AG08396 (cell line): ENCODE data around the gene AFG1L.
"Not testable (repeated sequence)": the region's sequence is repeated elsewhere in the genome, so short reads cannot be mapped to it uniquely, and the experiment has no call there.

Experiments
- DNase-seq: peaks from one replicate; pipeline ENCODE4 v3.0.0; 2012; ENCODE audit warnings: low spot score, mixed read lengths

Gene AFG1L

DNA sequence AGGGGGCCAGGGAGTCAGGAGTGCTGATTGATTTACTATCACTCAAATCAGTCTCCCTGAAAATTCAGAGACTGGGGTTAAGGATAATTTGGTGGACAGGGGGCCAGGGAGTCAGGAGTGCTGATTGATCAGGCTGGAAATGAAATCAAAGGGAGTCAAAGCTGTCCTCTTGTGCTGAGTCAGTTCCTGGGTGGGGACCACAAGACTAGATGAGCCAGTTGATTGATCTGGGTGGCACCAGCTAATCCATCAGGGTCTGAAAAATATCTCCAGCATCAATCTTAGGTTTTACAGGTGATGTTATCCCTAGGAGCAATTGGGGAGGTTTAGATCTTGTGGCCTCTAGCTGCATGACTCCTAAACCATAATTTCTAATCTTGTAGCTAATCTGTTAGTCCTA lies 6.1 kb upstream of the AFG1L start:
- no peak for DNase-seq

DNA sequence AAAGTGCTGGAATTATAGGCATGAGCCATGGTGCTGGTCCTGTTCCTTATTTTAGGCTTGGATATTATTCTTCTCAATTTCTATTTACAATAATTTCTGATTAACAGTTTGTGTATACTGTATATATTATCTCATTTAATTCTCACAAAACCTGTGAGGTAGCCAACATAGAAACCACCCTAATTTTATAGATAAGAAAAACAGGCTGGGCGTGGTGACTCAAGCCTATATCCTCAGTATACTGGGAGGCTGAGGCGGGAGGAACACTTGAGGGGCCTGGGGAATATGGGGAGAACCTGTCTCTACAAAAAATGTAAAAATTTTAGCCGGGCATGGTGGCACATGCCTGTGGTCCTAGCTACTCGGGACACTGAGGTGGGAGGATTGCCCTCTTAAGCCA lies 3.8 kb upstream of the AFG1L start:
- no peak for DNase-seq

DNA sequence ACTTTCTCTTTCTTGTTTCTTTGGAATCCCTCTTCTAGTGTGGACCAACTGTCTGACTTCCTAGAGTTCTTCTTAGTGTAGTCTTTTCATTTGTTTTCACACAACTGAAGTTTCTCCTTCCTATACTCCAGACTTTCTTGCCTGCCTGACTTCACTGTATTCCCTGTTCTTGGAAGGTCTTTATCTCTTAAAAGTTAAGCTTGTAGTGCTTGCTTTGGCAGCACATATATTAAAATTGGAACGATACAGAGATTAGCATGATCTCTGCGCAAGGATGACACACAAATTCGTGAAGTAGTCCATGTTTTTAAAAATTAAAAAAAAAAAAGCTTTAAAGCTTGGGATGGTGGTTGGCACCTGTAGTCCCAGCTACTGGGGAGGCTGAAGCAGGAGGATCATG lies 2.3 kb upstream of the AFG1L start:
- DNase-seq = not testable (repeated sequence)

DNA sequence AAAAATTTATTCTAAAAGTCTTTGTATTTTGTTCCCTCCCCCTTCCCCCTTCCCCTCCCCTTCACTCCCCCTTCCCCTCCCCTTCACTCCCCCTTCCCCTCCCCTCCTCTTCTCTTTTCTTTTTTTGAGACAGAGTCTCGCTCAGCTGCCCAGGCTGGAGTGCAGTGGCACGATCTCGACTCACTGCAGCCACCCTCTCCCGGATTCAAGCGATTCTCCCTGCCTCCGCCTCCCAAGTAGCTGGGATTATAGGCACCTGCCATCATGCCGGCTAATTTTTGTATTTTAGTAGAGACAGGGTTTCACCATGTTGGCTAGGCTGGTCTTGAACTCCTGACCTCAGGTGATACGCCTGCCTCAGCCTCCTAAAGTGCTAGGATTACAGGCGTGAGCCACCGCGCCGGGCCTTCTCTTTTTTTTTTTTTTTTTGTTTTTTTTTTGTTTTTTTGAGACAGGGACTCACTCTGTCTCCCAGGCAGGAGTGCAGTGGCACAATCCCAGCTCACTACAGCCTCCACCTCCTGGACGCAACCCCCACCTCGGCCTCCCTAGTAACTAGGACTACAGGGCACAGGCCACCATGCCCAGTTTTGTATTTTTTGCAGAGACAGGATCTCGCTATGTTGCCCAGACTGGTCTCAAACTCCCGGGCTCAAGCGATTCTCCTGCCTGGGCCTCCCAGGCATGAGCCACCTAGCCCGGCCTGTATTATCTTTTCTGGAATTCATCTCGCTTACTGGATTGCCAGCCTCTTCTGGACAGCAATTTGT lies 1.1 kb upstream of the AFG1L start:
- DNase-seq = no peak

DNA sequence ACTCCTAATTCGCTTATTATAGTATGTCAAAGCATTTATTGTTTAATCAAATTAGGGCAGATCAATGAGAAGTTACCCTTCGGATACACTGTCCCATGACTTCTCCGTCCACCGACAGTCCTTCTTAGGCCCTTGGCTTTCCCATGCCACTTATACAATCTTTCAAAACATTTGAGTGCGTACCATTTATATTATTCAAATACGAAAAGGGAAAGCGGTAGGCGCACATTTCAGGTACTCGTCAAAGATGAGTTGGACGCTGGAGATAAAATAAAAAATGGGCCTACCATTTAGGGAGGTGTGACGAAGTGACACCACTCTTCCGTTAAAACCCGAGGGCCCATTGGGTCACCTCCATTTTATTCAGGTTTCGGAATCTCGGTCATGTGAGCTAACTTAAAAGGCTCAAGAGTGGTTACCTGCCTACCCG lies 542 bp upstream of the AFG1L start:
- DNase-seq = no peak

DNA sequence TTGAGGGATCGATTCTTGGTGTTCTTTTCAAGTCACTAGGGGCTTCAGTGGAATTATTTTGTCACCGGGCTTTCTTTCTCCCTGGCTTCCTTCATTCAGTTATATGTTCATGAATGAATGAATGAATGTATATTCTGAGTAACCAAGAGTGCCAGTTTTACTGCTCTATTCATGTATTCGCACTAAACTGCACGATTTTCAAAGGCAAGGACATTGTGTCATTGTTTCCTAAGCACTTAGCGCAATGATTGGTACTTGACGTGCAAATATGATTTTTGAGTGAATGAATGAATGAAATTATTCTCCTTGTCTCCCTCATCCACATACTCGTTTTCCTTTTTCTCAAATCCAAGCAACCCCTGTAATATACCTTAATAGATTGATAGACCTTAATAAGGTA lies 822 bp downstream of the AFG1L start:
- no peak for DNase-seq

DNA sequence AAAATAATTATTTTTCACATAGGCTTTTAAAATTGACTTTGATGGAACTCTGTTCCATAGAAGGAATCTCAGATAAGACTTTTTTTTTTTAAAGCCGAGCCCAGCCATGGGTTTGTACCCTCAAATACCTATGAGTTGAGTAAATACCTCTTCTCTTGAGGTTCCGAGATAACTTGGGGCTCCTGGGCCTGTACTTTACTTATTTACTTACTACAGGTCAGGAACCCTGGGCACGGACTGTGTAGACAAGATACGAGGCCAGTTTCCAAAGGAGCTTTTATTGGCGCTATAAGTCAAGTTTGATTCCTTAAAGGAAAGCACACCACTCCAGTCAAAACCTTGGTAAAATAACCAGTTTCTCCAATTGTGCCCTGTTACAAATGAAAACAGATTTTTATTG lies 7.5 kb downstream of the AFG1L start:
- DNase-seq = no peak

DNA sequence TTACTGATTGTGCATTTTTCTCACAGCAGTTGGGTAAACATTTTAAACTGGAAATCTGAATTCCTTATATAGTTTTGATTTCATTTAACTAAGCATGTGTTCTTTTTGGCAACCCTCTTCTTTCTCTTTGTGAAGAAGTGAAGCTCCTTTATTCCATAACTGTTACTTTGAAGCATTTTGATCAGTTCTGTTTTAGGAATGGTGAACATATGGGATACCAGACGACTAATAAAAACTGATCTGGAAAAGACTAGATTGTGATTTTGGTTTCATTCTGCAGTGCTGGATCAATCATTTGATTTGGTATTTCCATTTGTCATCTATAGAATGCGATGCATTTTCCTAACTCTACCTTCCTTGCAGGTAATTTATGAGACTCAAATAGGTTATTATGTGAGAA lies 9.8 kb downstream of the AFG1L start:
- DNase-seq = no peak

DNA sequence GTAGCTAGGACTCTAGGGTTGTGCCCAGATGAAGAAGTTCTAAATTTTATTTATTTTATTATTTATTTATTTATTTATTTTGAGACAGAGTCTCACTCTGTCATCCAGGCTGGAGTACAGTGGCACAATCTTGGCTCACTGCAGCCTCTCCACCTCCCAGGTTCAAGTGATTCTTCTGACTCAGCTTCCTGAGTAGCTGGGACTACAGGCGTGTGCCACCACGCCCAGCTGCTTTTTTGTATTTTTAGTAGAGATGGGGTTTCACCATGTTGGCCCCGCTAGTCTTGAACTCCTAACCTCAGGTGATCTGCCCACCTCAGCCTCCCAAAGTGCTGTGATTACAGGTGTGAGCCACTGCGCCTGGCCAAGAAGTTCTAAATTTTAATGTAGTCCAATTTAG lies 13.8 kb downstream of the AFG1L start:
- not testable (repeated sequence) for DNase-seq

DNA sequence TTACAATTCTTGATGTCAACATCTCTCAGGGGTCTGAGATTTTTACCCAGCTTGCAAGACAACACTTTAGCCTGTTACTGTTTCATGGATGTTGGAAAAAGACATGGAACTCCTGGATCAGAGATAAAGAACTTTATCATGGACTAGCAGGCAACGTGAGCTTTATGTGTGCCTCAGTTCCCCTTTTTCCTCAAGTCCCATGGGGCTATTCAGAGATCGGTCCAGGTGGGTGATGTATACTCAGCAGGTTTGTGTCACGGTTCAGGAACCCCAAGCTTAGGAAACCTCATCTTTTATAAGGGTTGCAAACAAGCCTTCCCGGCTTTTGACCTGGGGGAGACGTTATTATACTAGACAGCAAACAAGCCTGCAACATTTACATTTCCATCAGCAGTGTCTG lies 15.0 kb downstream of the AFG1L start:
- DNase-seq = no peak

DNA sequence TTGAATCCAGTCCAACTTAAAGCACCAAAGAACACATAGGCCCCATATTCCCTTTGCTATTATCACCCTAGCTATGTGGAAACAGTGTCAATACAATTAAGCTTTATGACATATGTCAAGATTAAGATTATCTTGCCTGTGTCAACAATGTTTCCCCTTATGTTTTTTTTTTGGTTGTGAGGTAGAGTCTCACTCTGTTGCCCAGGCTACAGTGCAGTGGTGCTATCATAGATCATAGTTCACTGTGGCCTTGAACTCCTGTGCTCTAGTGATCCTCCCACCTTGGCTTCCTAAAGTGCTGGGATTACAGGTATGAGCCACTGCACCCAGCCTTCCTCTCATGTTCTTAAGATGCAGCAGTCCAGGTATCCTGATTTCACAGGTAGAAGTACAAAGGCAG lies 17.8 kb downstream of the AFG1L start:
- DNase-seq = no peak

DNA sequence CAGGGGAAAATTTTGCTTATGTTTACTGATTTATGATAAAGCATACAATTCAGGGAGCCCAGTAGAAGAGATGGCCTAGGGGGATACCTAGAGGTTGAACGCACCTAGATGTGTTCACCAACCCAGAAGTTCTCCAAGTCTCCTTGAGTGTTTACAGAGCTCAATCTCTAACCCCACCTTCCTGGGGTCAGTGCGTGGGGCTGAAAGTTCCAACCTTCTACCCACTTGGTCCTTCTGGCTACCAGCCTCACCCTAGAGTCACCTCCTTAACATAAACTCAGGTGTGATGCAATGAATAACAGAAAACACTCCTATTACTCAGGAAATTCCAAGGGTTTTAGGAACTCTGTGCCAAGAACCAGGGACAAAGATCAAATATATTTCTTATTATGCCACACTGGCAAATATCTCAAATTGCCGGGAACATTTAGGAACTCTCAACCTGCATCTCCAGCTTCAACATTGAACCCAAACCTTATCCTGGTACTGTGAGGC lies 26.4 kb downstream of the AFG1L start:
- DNase-seq = no peak

DNA sequence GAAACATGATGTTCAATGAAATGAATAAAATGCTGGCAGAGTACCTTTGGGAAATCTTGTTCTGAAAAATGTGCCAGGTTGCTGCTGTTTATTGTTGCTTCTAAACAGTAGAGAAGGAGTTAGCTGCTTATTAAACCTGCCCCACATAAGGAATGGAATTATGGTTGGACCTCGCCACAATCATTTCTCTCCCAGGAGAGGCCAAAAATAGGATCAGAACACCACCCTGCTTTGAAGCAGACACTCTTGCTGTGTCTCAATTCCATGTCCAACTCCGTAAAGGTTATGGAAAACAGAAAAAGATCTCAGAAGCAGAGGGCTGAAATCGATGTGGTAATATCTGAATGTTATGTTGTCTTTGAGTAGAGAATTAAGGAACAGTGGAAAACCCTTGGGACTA lies 27.9 kb downstream of the AFG1L start:
- DNase-seq = no peak

DNA sequence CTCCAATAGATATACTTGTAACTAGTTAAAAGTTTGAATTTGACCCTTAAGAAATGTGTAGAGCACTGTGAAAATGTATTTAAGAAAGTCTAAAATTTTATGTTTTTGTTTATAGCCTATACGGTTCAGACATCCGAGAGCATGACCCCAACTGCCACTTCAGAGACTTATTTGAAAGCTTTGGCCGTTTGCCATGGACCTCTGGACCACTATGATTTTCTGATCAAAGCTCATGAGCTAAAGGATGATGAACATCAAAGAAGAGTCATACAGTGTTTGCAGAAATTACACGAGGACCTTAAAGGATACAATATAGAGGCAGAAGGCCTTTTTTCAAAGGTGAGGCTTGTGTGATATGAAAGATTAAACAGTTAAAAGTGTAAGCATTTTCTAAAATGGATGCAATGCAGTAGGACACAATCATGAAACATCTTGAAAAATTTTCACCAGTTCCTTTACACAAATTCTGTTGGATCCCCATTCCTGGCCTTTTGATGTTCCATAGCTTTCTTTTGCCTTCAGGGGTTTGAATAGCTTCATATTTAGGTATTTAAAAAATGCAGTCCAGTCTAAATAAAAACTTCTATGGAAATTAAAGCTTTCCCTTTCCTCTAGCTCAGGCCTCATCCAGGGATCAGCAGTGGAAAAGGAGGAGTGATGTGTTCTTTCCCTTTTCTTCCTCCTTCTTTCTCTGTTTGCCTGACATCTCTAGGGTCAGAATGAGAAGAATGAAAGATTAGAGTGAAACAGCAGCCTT lies 29.0 kb downstream of the AFG1L start:
- DNase-seq = no peak

DNA sequence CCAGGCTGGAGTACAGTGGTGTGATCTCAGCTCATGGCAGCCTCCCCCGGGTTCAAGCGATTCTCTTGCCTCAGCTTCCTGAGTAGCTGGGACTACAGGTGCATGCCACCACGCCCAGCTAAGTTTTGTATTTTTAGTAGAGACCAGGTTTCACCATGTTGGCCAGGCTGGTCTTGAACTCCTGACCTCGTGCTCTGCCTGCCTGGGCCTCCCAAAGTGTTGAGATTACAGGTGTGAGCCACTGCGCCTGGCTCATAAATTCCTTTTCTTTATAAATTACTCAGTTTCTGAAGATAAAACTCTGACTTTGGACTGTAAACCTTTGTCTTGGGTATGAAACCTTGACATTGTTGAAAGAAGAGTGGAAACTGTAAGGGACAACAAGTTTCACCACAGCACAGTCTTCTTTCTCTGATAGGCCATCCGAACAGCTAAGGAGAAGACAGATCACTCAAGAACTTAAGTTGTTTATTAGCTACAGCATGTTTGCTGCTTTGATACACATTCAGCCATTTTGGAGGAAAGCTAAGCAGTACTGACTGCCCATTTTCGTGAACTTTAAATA lies 35.4 kb downstream of the AFG1L start:
- not testable (repeated sequence) for DNase-seq

DNA sequence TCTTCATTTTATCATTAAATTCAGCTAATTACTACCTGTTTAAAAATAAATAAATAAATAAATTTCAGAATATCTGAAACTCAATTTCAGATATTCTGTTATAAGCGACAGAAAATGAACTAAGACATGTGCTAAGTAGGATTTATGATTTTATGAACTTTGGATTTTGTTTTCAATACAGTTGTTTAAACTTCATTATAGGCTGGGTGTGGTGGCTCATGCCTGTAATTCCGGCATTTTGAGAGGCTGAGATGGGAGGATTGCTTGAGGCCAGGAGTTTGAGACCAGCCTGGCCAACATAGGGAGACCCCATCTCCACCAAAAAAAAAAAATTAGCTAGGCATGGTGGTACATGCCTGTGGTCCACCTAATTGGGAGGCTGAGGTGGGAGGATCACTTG lies 36.0 kb downstream of the AFG1L start:
- DNase-seq = no peak

DNA sequence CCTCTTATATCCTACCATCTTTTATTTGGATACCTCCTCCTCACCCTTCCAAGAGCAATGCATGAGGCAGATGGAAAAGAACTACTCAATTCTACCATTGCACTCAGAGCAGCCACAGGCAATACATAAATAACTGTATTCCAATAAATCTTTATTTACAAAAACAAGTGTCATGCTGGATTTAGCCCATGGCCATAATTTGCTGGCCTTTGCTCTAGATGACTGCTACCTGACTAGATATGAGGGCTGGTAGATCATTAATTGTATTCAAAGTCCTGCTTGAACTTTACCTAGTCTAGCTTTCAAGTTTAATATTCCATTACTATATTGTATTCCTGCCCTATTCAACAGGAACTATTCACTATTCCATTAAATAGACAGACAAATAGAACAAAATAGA lies 37.1 kb downstream of the AFG1L start:
- no peak for DNase-seq

DNA sequence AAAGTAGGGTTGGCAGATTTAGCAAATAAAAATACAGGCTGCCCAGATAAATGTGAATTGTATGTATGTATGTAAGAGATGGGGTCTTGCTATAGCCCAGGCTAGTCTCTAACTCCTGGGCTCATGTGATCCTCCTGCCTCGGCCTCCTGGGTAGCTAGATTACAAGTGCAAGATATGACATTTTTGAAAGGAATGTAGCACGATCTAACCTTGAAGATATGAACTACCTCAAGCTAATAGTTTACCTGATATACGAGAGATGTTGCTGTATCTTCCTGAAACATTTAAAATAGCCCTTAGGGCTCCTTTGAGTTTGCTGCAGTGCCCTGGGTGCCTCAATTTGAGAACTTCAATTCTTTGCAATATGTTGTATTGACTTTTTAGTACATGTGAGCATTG lies 42.1 kb downstream of the AFG1L start:
- DNase-seq = no peak

DNA sequence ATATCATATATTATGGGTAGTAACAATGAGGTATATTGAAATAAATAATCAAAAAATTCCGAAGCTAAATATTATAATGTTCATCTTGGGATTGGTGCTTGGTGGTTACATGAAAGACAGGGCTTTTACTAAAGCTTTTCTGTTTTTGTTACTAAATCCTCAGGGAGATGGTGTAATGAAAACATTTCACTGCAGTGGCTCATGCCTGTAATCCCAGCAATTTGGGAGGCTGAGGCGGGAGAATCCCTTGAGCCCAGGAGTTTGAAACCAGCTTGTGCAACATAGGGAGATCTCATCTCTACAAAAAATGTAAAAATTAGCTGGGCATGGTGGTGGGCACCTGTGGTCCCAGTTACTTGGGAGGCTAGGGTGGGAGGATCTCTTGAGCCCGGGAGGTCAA lies 42.9 kb downstream of the AFG1L start:
- DNase-seq = no peak

DNA sequence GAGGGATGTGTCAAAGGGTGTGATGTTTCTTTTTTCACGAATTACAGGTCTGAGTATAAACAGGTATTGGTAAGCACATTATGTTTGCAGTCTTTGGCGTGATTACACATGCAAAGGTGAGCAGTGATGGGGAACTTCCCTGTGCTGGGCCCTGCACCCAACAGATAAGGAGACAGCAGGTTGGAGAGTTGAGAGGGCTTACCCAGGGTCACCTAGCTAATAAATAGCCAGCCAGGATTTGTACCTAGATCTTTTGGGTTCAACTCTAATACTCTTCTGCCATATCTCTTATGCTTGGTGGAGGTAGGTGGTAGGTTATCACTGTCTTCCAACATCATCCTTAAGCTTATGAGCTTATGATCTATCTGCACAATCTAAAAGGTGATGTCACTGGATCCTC lies 46.5 kb downstream of the AFG1L start:
- no peak for DNase-seq

DNA sequence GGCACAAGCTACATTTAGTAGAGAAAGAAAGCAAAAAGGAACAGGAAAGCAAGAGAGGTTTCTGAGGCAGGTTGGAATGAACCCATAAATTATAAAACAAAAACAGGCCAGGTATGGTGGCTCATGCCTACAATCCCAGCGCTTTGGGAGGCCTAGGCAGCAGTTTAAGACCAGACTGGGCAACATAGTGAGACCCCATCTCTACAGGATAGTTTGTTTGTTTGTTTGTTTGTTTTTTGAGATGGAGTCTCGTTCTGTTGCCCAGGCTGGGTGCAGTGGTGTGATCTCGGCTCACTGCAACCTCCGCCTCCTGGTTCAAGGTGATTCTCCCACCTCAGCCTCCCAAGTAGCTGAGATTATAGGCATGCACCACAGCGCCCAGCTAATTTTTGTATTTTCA lies 49.0 kb downstream of the AFG1L start:
- DNase-seq = no peak

DNA sequence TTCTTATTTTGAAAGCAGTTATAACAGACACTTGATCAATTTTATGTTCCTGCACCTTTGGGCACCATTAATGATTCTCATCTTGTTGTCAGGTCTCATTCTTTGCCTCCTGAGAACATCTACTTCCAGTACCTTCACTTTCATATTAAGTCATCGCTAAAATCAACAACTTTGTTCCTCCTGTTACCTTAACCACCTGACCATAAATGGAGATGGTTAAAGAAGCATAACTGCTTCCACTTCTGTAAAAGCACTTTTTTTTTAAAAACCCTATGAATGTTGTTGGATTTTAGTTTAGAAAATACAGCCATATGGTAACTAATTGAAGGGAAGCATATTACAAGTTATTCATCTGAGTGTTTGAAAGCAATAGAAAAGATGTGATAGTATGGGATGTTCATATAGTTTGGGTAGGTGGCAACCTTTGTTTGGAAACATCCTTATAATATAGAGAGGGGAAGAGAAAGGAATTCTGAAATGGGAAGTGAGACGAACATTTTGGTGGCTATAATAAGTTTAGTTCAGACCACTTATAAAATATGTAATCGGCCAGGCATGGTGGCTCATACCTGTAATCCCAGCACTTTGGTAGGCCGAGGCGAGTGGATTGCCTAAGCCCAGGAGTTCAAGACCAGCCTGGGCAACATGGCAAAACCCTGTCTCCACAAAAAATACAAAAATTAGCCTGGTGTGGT lies 53.9 kb downstream of the AFG1L start:
- DNase-seq = no peak

DNA sequence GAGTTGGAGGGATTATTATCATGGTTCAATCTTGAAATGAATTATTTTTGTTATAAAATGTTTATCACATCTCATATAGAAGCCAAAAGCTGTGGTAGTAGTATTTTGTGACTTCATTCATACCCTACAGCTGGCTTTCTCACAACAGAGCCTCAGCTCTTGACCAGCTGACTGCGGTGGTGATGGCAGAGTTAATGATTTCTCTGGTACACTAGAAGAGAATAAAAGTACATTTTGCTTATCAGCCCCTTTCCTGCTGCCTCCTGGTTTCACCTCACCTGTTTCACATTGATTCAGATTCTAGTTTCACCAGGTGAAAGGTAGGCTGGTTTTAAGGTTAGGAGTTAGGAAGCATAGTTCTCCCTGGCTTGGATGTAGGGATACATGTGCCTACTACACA lies 55.7 kb downstream of the AFG1L start:
- no peak for DNase-seq
